Mesodermal cell (in vitro differentiated cells): ENCODE results near the gene KIF21A.
A peak's percentile ranks its signal among the peaks of the same experiment; 100 is the strongest.

Experiments used
- H3K27ac ChIP-seq: 2 replicates; pipeline ENCODE4 v1.7.0; 2013; ENCODE audit warnings: mild to moderate bottlenecking, low read depth, low read length, moderate library complexity; ENCODE audit not compliant: severe bottlenecking
- H3K36me3 ChIP-seq: 2 replicates; pipeline ENCODE4 v1.7.1; 2013; ENCODE audit warnings: mild to moderate bottlenecking, low read length, moderate library complexity; ENCODE audit not compliant: control insufficient read depth, insufficient read depth
- H3K4me1 ChIP-seq: one replicate; pipeline ENCODE4 v1.7.1; 2013; ENCODE audit warnings: mild to moderate bottlenecking, low read length; ENCODE audit not compliant: insufficient read depth, control insufficient read depth, poor library complexity, severe bottlenecking
- H3K4me3 ChIP-seq: 2 replicates; pipeline ENCODE4 v1.7.0; 2013; ENCODE audit warnings: low read length, control low read depth, mild to moderate bottlenecking; ENCODE audit not compliant: insufficient read depth, poor library complexity, severe bottlenecking; ENCODE audit errors: extremely low read depth
- H3K9me3 ChIP-seq: 2 replicates; pipeline ENCODE4 v1.7.1; 2013; ENCODE audit warnings: mild to moderate bottlenecking, low read length, moderate library complexity; ENCODE audit not compliant: control insufficient read depth
- WGBS, 2 experiments: methylation state at CpG; one replicate each; pipeline ENCODE4 v1.1.5; 2013; ENCODE audit warnings: missing lambda C conversion rate in 2 of 2; ENCODE audit not compliant: insufficient coverage in 2 of 2; 5-methylcytosine and 5-hydroxymethylcytosine counted together

Gene KIF21A

GRCh38 chr12:39461059-39461458 lies 18.1 kb upstream of the KIF21A start:
- Histone ChIP-seq H3K4me3 (no peak overlapping the region), H3K36me3 (no peaks in the 10 kb centered on the region), H3K9me3 (no peaks in the 10 kb centered on the region), H3K4me1 (no peaks in the 10 kb centered on the region), H3K27ac (no peak overlapping the region)
- no CpG with 5 or more reads among the region's 1 CpG for WGBS, 2 experiments

- 89 to 96% methylated on average over 4 to 5 of the region's 7 CpGs for WGBS, 2 experiments
- no peaks in the 10 kb centered on the region for H3K9me3 ChIP-seq
- H3K27ac ChIP-seq: no peak overlapping the region
- no peaks in the 10 kb centered on the region for H3K36me3 ChIP-seq
- no peaks in the 10 kb centered on the region for H3K4me1 ChIP-seq
- no peak overlapping the region for H3K4me3 ChIP-seq
Measured at GRCh38 chr12:39459027-39459434, 16.1 kb upstream of the KIF21A start.

- H3K9me3 ChIP-seq: no peaks in the 10 kb centered on the region
- no CpG with 5 or more reads among the region's 1 CpG for WGBS, 2 experiments
- H3K4me3 ChIP-seq: no peak overlapping the region
- H3K36me3 ChIP-seq: no peaks in the 10 kb centered on the region
- H3K27ac ChIP-seq: no peak overlapping the region
- no peaks in the 10 kb centered on the region for H3K4me1 ChIP-seq
Measured at GRCh38 chr12:39451977-39452376, 9.1 kb upstream of the KIF21A start.

- Histone ChIP-seq H3K36me3 (no peaks in the 10 kb centered on the region), H3K4me1 (no peaks in the 10 kb centered on the region), H3K4me3 (no peak overlapping the region), H3K27ac (no peak overlapping the region), H3K9me3 (no peaks in the 10 kb centered on the region)
Measured at GRCh38 chr12:39448038-39448437, 5.1 kb upstream of the KIF21A start.

GRCh38 chr12:39443929-39444209 lies 949 bp upstream of the KIF21A start:
- Histone ChIP-seq H3K9me3 (no peaks in the 10 kb centered on the region), H3K36me3 (no peaks in the 10 kb centered on the region), H3K4me1 (no peaks in the 10 kb centered on the region), H3K27ac (peak overlapping the region; percentile 75), H3K4me3 (peak overlapping the region; percentile 70)

GRCh38 chr12:39442831-39443080 lies 164 bp downstream of the KIF21A start:
- no peaks in the 10 kb centered on the region for H3K9me3 ChIP-seq
- H3K27ac ChIP-seq: peak overlapping the region; percentile 66
- 0 to 1% methylated on average over 18 to 22 of the region's 34 CpGs for WGBS, 2 experiments
- H3K4me1 ChIP-seq: no peaks in the 10 kb centered on the region
- no peaks in the 10 kb centered on the region for H3K36me3 ChIP-seq
- peak overlapping the region; percentile 70 for H3K4me3 ChIP-seq

GRCh38 chr12:39441963-39442830 lies 723 bp downstream of the KIF21A start:
- Histone ChIP-seq H3K9me3 (no peaks in the 10 kb centered on the region), H3K36me3 (no peaks in the 10 kb centered on the region), H3K4me3 (peak overlapping the region; percentile 70), H3K27ac (peak overlapping the region; percentile 66), H3K4me1 (no peaks in the 10 kb centered on the region)
- 2 to 3% methylated on average over 25 to 34 of the region's 49 CpGs for WGBS, 2 experiments

- Histone ChIP-seq H3K27ac (no peak overlapping the region), H3K36me3 (no peaks in the 10 kb centered on the region), H3K4me1 (no peaks in the 10 kb centered on the region), H3K9me3 (no peaks in the 10 kb centered on the region), H3K4me3 (peak overlapping the region; percentile 70)
- WGBS, 2 experiments: 75 to 83% methylated on average over 1 to 2 of the region's 5 CpGs
Measured at GRCh38 chr12:39441189-39441962, 1.5 kb downstream of the KIF21A start.

GRCh38 chr12:39440781-39441180 lies 2.1 kb downstream of the KIF21A start:
- Histone ChIP-seq H3K9me3 (no peaks in the 10 kb centered on the region), H3K27ac (no peak overlapping the region), H3K36me3 (no peaks in the 10 kb centered on the region), H3K4me1 (no peaks in the 10 kb centered on the region), H3K4me3 (no peak overlapping the region)
- WGBS, 2 experiments: 83 to 100% methylated on average over 1 of the region's 2 CpGs

GRCh38 chr12:39440101-39440500 lies 2.8 kb downstream of the KIF21A start:
- peaks cover 3% of the 10 kb centered on the region for H3K4me1 ChIP-seq
- H3K36me3 ChIP-seq: no peaks in the 10 kb centered on the region
- 100% methylated on average over 1 of the region's 1 CpG; no CpG with 5 or more reads in 1 of the 2 experiments for WGBS, 2 experiments
- no peaks in the 10 kb centered on the region for H3K9me3 ChIP-seq
- no peak overlapping the region for H3K27ac ChIP-seq
- H3K4me3 ChIP-seq: no peak overlapping the region

GRCh38 chr12:39435531-39435930 lies 7.4 kb downstream of the KIF21A start:
- H3K9me3 ChIP-seq: no peaks in the 10 kb centered on the region
- no peak overlapping the region for H3K4me3 ChIP-seq
- no peak overlapping the region for H3K27ac ChIP-seq
- WGBS, 2 experiments: no CpG with 5 or more reads among the region's 3 CpGs
- H3K4me1 ChIP-seq: peaks cover 3% of the 10 kb centered on the region
- H3K36me3 ChIP-seq: no peaks in the 10 kb centered on the region
